Endothelial cell of umbilical vein (primary cell): Measurements from ENCODE around the gene CAMSAP1. TPM values are rescaled to one million over a fixed set of nuclear protein-coding genes. Genes with fewer than 3 reads are reported as not detected.

Source experiments
- BruUV-seq: library from RNA; stranded (reverse); fragments of 400-500 nt; replicated peaks from 2 replicates; lab custom pipeline; 2021; lab: Mats Ljungman, UMichigan
- CTCF ChIA-PET: fragments of 300-600, 350-600 bp; sonication (Branson Sonifier 250); formaldehyde crosslinking; loops from one replicate; lab custom pipeline; 2021; ENCODE audit warnings: antibody characterized with exemption, inconsistent platforms; lab: Charles Lee
- POLR2A ChIA-PET: fragments of 300-600, 350-600 bp; sonication (Branson Sonifier 250); formaldehyde crosslinking; loops from one replicate; lab custom pipeline; 2021; ENCODE audit warnings: antibody characterized with exemption, inconsistent platforms; lab: Charles Lee
- DNase-seq: peaks from one replicate; pipeline ENCODE4 v3.0.0-alpha.2; 2011; ENCODE audit warnings: low read depth, low spot score
- FAIRE-seq: peaks from 2 replicates; lab custom pipeline; 2011; peaks lifted over from hg19 to GRCh38; lab: Jason Lieb, UNC
- H2AFZ ChIP-seq: 2 replicates; pipeline ENCODE4 v1.6.0; 2012; ENCODE audit warnings: low read depth, low read length, control low read depth, inconsistent platforms
- H3K27ac ChIP-seq: 2 replicates; pipeline ENCODE4 v1.5.1; 2011; ENCODE audit warnings: low read depth, mild to moderate bottlenecking, control low read depth, low read length, moderate library complexity; ENCODE audit not compliant: insufficient read depth
- H3K27me3 ChIP-seq, 2 experiments: 2 replicates each; pipeline versions ENCODE4 v1.6.0 to v1.6.1; 2011; ENCODE audit warnings: low read length in 2 of 2, mixed read lengths in 1 of 2; ENCODE audit not compliant: control insufficient read depth in 2 of 2, insufficient read depth in 2 of 2
- H3K36me3 ChIP-seq, 2 experiments: 2 replicates in 1 of 2; 3 replicates in 1 of 2; pipeline ENCODE4 v1.5.1; 2011; ENCODE audit warnings: low read length in 2 of 2, mild to moderate bottlenecking in 1 of 2, moderate library complexity in 1 of 2; ENCODE audit not compliant: control insufficient read depth in 2 of 2, insufficient read depth in 2 of 2; ENCODE audit errors: extremely low read depth in 1 of 2
- H3K4me1 ChIP-seq: 3 replicates; pipeline ENCODE4 v1.5.1; 2011; ENCODE audit warnings: mild to moderate bottlenecking, low read length; ENCODE audit not compliant: control insufficient read depth, insufficient read depth; ENCODE audit errors: extremely low read depth
- H3K4me2 ChIP-seq: 2 replicates; pipeline ENCODE4 v1.6.1; 2011; ENCODE audit warnings: low read length, control low read depth, mixed read lengths; ENCODE audit not compliant: insufficient read depth
- H3K4me3 ChIP-seq, 3 experiments: fragments of 200-600 bp in 1 of 3; sonication (generic), shearing (Covaris generic) in 1 of 3; replicated peaks in 1 of 3; 2 replicates each; pipeline ENCODE4 v1.5.1; 2011 to 2016; ENCODE audit warnings: control low read depth in 3 of 3, low read length in 3 of 3, mild to moderate bottlenecking in 2 of 3, inconsistent platforms in 1 of 3, low read depth in 1 of 3, moderate library complexity in 1 of 3; ENCODE audit not compliant: insufficient read depth in 1 of 3
- H3K79me2 ChIP-seq: 2 replicates; pipeline ENCODE4 v1.6.0; 2012; ENCODE audit warnings: low read length, inconsistent platforms; ENCODE audit not compliant: control insufficient read depth, insufficient read depth
- H3K9ac ChIP-seq: replicated peaks from 2 replicates; pipeline ENCODE3; 2011; ENCODE audit warnings: low read length, control low read depth; ENCODE audit not compliant: insufficient read depth; ENCODE audit errors: extremely low read depth
- H3K9me1 ChIP-seq: replicated peaks from 3 replicates; pipeline ENCODE4 v1.6.0; 2011; ENCODE audit warnings: mild to moderate bottlenecking, low read length; ENCODE audit not compliant: control insufficient read depth, insufficient read depth; ENCODE audit errors: extremely low read depth
- H3K9me3 ChIP-seq: replicated peaks from 2 replicates; pipeline ENCODE4 v1.5.1; 2012; ENCODE audit warnings: low read length, inconsistent platforms; ENCODE audit not compliant: control insufficient read depth, insufficient read depth
- H4K20me1 ChIP-seq: replicated peaks from 2 replicates; pipeline ENCODE3; 2011; ENCODE audit warnings: mild to moderate bottlenecking, low read length; ENCODE audit not compliant: control insufficient read depth, insufficient read depth; ENCODE audit errors: extremely low read depth
- FOS ChIP-seq: IDR thresholded peaks from 2 replicates; pipeline ENCODE4 v1.6.1; 2011; ENCODE audit warnings: mild to moderate bottlenecking, low read length, moderate library complexity, borderline replicate concordance; ENCODE audit not compliant: insufficient read depth
- GATA2 ChIP-seq: IDR thresholded peaks from 2 replicates; pipeline ENCODE4 v1.7.0; 2011; ENCODE audit warnings: low read depth, mild to moderate bottlenecking, moderate library complexity, mixed read lengths, low read length; ENCODE audit not compliant: insufficient read length, insufficient read depth
- MYC ChIP-seq: IDR thresholded peaks from one replicate; pipeline ENCODE4 v1.6.1; 2011; ENCODE audit warnings: mild to moderate bottlenecking, low read depth, low read length
- POLR2A ChIP-seq: IDR thresholded peaks from 2 replicates; pipeline ENCODE4 v1.6.1; 2012; ENCODE audit warnings: low read depth, mild to moderate bottlenecking, control low read depth, low read length
- POLR2AphosphoS5 ChIP-seq: IDR thresholded peaks from 2 replicates; pipeline ENCODE4 v1.6.1; 2012; ENCODE audit warnings: low read depth, mild to moderate bottlenecking, control low read depth, low read length, moderate library complexity; ENCODE audit not compliant: insufficient read depth
- dilution Hi-C: fragments of 300-500 bp; cut with MboI; formaldehyde crosslinking; loops from one replicate; pipeline ENCODE4 v1.15.0; 2019; ENCODE audit warnings: low sequenced_read_pairs; ENCODE audit not compliant: extremely low pct_ligation_motif_present
- intact Hi-C: fragments of 100-400 bp; cut with micrococcal nuclease; formaldehyde crosslinking; loops from one replicate; pipeline ENCODE4 v1.10.0; 2022
- polyA plus RNA-seq, 4 experiments: library from polyadenylated mRNA; depleted of rRNA in 3 of 4; stranded (reverse) in 3 of 4; unstranded in 1 of 4; fragments of >200 nt; gene quantifications; 2 replicates each; pipeline versions ENCODE4 v1.2.1 to v1.2.3, GENCODE V29; 2011 to 2012; ENCODE audit warnings: missing spikeins in 1 of 4
- total RNA-seq: library from RNA; stranded (reverse); gene quantifications from 2 replicates; pipeline ENCODE4 v1.2.3, GENCODE V29; 2021
- TF ChIP-seq, protein P1 (sequence below), 2 donors: IDR thresholded peaks; 1 replicate in 1 of 2; 2 replicates in 1 of 2; pipeline ENCODE4 v1.5.1; 2011; ENCODE audit warnings: low read length in 2 of 2, mild to moderate bottlenecking in 2 of 2, moderate library complexity in 2 of 2, control low read depth in 1 of 2, inconsistent platforms in 1 of 2, low read depth in 1 of 2; ENCODE audit not compliant: insufficient read depth in 1 of 2; ENCODE audit errors: extremely low read depth in 1 of 2
- TF ChIP-seq, protein P2 (sequence below): IDR thresholded peaks from 2 replicates; pipeline ENCODE4 v1.6.1; 2011; ENCODE audit not compliant: insufficient read depth, insufficient read length

CAMSAP1 gene
- total and polyA plus RNA-seq, 2 donors (not counting 3 experiments of a cell fraction or from before 2014, with no cell fraction given), result 8.1 to 25.5 TPM

- Histone ChIP-seq H3K79me2 (peaks cover 22% of the 10 kb centered on the region), H3K4me2 (no peak overlapping the region), H3K9me3 (no peaks in the 10 kb centered on the region), H3K27me3 (no peaks in the 10 kb centered on the region), H3K4me3 (no peak overlapping the region), H3K27ac (no peak overlapping the region), H3K4me1 (peaks cover 8% of the 10 kb centered on the region), H3K9ac (no peak overlapping the region), H3K36me3 (peaks cover 5 to 10% of the 10 kb centered on the region in 2 experiments), H4K20me1 (no peaks in the 10 kb centered on the region), H3K9me1 (no peaks in the 10 kb centered on the region), H2AFZ (no peak overlapping the region)
- ChIA-PET CTCF (interaction anchor here (0.5 to 1.4 kb wide), 4 partner anchors 16 to 354 kb away, joined by 3 to 4 read pairs (median 3); no protein-coding TSS in a partner anchor), POLR2A (no interaction called here)
- dilution Hi-C loops (no loop called here), intact Hi-C loops (no loop called here)
- BruUV-seq, result no TSS peak
- TF ChIP-seq, protein P1, sequence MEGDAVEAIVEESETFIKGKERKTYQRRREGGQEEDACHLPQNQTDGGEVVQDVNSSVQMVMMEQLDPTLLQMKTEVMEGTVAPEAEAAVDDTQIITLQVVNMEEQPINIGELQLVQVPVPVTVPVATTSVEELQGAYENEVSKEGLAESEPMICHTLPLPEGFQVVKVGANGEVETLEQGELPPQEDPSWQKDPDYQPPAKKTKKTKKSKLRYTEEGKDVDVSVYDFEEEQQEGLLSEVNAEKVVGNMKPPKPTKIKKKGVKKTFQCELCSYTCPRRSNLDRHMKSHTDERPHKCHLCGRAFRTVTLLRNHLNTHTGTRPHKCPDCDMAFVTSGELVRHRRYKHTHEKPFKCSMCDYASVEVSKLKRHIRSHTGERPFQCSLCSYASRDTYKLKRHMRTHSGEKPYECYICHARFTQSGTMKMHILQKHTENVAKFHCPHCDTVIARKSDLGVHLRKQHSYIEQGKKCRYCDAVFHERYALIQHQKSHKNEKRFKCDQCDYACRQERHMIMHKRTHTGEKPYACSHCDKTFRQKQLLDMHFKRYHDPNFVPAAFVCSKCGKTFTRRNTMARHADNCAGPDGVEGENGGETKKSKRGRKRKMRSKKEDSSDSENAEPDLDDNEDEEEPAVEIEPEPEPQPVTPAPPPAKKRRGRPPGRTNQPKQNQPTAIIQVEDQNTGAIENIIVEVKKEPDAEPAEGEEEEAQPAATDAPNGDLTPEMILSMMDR (IDR thresholded peaks at IDR 0.05; ENCODE audit: extremely low read depth in 1 of 2, insufficient read depth in 1 of 2, low read depth in 1 of 2, low read length in 2 of 2), result no peak
- TF ChIP-seq, protein P2, sequence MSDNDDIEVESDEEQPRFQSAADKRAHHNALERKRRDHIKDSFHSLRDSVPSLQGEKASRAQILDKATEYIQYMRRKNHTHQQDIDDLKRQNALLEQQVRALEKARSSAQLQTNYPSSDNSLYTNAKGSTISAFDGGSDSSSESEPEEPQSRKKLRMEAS, result no peak
- no peak for FAIRE-seq
- DNase-seq, result no peak
Measured at GRCh38 chr9:135955934-135956801, 48.8 kb upstream of the CAMSAP1 start.

GRCh38 chr9:135952664-135953206 is 45.4 kb upstream of the CAMSAP1 start:
- POLR2A ChIA-PET, result no interaction called here
- Histone ChIP-seq H3K36me3 (peaks cover 5 to 10% of the 10 kb centered on the region in 2 experiments), H4K20me1 (no peaks in the 10 kb centered on the region), H2AFZ (no peak overlapping the region), H3K9ac (no peak overlapping the region), H3K4me1 (no peaks in the 10 kb centered on the region), H3K79me2 (peaks cover 3% of the 10 kb centered on the region), H3K9me3 (no peaks in the 10 kb centered on the region), H3K4me2 (no peak overlapping the region), H3K9me1 (no peaks in the 10 kb centered on the region), H3K27me3 (no peaks in the 10 kb centered on the region), H3K4me3 (no peak overlapping the region), H3K27ac (no peak overlapping the region)
- no TSS peak for BruUV-seq
- CTCF ChIA-PET, result no interaction called here
- FAIRE-seq (no peak), DNase-seq (no peak)
- no peak for TF ChIP-seq GATA2
- TF ChIP-seq FOS, result no peak
- TF ChIP-seq POLR2A, result no peak
- TF ChIP-seq, protein P1 (IDR thresholded peaks at IDR 0.05; ENCODE audit: extremely low read depth in 1 of 2, insufficient read depth in 1 of 2, low read depth in 1 of 2, low read length in 2 of 2), result no peak
- no peak for TF ChIP-seq POLR2AphosphoS5
- TF ChIP-seq MYC, result no peak
- dilution Hi-C loops (no loop called here), intact Hi-C loops (no loop called here)
